Measurements from ENCODE around the gene KBTBD4.

The KBTBD4 gene
- total RNA-seq: 51.4 to 54.7 reads per million in 2 donors

DNA sequence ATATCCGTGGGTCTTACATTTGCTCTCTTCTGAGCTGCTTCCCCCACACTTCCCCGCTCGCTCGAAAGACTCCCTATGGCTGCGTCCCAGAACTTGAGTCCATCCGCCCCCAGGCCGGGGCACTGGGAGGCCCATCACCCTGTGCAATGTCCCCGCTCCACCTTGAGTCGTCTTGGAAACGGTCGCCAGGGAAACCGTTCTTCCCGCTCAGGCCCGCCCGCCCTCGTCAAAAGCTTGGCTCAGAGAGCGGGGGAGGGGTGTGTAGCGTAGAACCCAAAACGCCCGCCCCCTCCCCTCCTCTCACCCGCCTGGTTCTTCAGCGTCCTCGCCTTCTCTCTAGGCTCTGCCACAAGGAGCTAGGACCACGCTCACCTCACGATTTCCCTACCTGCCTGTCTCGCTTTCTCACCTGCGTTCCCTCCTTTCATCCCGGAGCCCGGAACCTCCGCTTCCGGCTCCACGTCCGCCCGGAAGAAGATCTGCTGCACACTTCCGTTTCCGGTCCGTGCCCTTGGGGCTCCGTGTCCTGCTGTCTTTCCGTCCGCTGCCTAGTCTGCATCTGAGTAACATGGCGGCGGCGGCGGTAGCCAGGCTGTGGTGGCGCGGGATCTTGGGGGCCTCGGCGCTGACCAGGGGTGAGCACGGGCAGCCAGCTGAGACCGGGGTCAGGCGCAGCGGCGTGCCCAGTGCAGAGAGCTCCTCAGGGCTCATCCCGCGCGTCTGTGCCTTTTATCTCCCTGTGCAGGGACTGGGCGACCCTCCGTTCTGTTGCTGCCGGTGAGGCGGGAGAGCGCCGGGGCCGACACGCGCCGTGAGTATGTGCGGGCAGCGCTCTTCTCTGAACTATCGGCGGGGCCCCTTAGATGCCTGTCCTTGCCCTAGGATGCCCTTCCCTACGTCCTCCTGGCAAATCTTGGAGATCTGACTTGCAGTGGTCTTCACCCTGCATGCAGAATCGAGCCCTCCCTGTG is at the start of gene KBTBD4, which contains the start of gene NDUFS3:
KBTBD4 (minus strand) TSS at position 447 of the 971 bp plus-strand sequence; CDS start at position 428, 19 bp downstream.
NDUFS3 (plus strand) TSS at position 551 of the 971 bp plus-strand sequence; CDS start at position 569, 18 bp downstream.
- peak; percentile 62 for DNase-seq

DNA sequence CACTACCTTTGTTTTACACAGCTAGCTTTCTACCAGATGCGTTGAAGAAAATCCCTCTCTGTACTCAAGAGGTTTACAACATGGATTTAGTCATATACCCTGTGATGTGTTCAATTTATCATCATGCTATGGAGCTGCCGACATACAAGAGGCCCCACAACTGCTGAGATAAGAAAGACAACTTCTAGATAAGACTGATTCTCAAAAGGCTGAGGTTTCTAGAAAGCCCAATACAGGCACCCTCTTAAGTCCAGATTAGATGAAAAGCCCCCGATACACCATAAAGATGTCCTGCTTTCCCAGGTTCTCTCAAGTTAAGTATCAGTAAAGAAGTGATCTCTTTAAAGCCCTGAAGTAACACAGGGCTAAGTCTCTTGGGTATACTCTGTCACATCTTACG is 49.3 kb upstream of the KBTBD4 start:
- DNase-seq: no peak

DNA sequence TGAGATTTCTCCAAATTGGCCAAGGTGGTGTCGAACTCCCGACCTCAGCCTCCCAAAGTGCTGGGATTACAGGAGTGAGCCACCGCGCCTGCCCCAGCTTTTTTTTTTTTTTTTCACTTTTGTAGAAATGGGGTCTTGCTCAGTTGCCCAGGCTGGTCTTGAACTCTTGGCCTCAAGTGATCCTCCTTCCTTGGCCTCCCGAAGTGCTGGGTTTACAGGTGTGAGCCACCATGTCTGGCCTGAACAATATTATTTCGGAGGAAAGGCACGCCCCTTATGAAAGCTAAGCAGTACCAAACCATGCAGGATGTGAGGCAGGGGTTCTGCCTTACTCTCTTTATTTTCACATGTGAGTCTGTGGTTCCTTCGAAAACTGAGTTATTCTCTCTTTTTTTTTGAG is 47.5 kb upstream of the KBTBD4 start:
- DNase-seq: no peak

DNA sequence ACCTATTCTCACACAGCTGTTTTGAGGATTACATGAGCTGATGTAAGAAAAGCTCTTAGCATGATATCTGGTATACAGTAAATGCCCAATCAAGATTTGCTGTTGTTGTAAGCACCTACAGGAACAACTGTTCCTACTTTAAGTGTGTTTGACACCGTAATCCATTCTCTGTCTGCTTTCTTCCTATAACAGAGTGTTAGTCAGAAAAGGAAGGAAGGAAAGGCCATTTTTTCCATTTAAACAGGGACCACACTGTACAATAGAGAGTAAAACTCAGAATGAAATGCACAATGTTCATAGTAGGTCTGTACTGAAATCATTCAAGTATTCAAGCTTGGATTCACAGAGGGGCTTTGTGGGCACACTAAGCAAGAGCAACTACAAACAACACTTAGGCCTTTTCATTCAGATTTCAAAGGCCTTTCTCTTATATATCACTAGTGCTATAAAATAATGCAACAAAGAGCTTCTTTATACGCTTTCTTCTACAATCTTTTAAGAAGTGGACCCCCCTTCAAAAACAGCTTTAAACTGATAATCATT is 42.1 kb upstream of the KBTBD4 start:
- no peak for DNase-seq

DNA sequence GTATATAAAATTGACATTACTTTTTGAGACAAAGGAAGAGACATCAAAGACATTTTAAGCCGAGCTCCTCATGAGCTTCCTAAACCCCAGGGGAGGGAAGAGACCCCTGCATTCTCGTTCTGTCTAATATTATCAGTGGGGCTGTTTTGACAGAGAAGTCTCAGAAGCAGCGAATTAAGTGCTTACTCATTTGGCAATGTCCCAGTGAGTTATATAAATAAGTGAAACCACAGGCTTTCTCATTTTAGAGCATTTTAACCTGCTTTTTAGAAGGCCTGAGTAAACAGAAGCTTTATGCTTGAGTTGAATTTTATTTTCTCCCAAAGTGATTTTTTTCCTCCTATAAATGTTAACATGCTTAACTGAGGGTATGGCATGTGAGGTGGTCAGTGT is 38.6 kb upstream of the KBTBD4 start:
- no peak for DNase-seq

DNA sequence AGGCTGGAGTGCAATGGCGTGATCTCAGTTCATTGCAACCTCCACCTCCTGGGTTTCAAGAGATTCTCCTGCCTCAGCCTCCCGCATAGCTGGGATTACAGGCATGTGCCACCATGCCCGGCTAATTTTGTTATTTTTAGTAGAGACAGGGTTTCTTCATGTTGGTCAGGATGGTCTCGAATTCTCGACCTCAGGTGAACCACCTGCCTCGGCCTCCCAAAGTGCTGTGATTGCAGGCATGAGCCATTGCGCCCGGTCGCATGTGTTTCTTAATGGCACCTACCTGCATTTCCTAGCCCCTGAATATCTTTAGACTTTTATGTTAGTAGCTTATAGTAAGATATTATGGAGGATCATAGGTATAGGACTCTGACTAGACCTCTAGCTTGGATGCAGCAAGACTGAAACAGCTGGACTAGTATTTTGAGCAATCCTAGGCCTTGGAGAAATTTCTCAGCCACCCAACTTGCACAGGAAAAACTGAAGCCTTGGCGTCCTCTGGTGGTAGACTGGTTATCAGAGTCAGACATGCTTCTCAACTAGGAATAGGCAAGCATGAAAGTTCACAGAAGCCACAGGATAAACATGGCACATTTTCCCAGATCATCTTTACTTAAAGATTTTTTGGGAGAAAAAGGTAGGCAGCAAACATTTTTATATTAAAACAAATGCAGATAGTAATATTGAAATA is 38.1 kb upstream of the KBTBD4 start:
- DNase-seq: no peak

DNA sequence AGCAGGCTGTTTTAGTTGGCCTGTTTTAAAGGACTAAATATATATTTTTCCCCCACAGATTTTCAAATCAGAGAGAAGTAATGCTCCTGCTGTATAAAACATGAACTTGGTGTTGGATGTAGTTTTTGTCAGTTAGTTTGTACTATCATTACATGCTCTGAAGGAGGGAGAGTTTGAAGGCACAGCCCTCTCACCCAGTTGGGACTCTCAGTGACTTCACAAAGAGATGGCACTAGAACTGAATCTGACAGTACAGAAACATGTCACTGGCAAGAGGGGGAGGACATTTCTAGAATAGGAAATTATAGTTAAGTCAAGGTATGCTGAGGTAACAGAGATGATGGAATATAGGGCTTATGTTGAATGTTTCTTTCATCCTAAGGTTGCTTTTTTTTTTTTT is 36.5 kb upstream of the KBTBD4 start:
- DNase-seq: no peak

DNA sequence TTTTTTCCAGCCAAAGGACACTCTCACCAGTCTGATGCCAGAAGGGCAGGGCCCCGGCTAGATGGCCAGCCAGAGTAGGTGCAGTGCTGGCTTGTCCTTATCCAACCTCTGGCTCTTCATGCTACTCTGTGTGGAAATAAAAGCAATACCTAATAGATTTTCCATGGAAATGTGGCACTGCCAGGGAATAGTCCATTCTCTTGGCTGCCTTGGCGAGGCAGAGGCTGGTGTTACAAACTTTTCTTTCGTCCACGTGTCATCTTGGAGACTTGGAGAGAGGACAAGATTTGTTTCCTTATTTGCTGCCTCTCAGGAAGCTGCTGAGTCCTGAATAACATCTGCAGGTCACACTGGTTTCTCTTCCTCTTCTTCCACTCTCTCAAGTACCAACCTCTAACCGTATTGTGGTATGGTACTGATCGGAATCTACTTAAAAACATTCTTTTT is 32.6 kb upstream of the KBTBD4 start:
- DNase-seq: no peak

DNA sequence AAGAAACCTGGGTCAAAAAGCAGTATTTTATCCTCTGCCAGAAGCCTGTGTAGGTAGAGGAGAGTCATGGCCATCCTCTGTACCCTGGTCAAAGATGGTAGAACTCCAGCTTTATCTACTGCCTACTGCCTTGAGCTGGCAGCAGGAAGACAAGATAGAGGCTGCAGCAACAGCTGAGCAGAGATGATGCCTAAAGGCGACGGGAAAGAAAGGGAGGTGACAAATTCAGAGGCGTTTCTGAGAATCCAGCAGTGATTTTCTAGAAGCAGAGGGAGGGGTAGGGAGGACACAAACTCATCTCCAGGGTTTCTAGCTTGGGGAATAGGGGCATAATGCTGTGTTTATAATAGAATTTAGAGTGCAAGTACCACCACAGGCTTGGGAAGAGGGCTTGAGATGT is 30.9 kb upstream of the KBTBD4 start:
- DNase-seq: no peak

DNA sequence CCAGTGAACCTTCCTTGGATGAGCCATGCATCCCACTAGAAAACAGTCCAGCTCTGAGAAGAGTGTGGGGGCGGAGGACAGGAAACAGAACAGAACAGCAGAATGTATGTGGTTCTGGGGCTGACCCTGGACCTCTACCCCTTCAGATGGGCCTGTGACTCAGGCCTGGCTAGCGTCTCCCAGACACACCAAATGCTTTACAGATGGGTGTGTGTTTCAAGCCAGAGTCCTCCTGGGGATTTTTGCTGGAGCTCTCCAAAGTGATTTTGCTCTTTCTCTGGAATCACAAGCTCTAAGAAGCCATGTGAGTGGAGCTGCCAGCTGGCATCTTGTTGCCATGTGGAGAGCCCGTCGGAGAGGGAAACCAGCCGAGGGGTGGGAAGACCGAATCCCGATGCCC is 28.6 kb upstream of the KBTBD4 start:
- DNase-seq: no peak

DNA sequence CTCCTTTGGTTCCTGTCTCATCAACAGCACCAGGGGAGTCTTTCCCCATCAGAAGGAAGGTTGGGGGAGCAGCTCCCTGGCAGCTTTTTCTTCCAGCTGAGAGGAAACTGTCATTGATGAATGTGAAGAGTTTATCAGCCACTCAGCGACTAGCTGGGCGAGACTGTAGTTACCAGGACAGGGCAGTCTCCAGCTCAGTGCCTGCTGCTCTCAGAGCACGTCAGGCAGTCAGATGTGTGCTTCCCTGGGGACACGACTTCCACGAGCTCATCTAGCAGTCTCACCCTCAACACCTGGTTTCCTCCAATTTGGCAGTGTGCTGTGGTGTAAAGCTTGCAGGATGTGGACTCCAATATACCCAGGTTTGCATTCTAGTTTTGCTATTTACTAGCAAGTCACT is 28.0 kb upstream of the KBTBD4 start:
- no peak for DNase-seq

DNA sequence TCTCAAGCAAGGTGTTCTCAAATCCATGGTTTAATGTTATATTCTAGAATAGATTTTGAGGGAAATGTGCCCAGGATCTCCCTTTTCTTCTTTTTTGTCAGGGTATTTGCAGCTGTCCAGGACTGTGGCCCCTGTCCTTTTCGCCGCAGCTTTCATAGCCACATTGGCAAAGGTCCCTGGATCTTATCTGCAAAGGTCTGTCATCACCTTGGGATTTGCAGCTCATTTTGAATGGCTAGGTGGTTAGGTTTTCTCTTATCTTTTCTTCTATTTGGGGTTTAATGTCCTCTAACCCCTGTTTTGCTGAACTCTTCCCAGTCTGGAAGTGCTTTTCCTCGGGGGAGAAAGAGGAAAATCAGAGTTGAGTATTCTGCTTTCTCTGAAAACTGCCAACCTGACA is 27.2 kb upstream of the KBTBD4 start:
- DNase-seq: no peak

DNA sequence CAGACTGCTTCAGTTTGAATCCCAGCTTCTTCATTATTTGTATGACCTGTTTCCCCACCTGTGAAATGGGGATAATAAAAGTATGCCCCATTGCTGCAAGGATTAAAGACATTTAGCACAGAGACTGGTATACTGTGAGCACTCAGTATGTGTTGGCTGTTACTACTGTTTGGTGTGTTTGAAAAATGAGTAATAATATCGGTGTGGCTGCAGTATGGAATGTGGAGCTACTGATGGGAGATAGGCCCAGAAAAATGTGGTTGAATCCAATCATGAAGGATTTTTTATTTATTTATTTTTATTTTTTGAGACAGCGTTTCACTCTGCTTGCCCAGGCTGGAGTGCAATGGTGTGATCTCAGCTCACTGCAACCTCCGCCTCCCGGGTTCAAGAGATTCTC is 24.5 kb upstream of the KBTBD4 start:
- DNase-seq: no peak

DNA sequence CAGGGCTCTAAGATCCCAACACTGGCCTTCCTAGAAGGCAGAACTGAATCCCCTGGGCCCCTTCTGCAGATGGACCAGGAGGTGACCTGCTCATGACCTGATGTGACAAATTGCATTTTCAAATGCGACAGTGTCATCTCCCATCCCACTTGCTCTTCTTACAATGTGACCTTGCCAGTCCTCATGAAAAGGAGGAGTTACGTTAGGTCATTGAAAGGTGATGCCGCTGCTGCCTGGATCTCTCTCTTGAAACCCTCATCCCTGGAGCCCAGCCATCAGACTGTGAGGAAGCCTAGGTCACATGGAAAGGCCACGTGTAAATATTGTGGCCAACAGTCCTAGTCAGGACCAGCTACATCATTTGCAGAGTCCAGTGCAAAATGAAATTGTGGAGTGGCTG is 21.1 kb upstream of the KBTBD4 start:
- no peak for DNase-seq

DNA sequence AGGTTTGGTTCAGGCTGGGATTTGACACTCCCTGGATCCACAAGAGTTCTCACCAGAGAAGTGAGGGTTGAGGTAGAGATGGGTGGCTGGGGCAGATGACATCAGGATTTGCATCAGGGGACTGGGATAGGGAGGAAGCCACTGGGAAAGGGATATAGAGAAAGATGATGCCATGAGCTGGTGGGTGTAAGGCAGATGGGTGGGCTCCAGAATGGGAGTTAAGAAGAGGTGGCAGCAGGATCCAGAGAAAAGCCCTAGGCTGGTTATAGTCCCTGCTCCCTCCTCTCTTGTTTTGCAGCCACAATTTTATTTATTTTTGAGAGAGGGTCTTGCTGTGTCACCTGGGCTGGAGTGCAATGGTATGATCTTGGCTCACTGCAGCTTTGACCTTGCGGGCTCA is 17.2 kb upstream of the KBTBD4 start:
- no peak for DNase-seq

DNA sequence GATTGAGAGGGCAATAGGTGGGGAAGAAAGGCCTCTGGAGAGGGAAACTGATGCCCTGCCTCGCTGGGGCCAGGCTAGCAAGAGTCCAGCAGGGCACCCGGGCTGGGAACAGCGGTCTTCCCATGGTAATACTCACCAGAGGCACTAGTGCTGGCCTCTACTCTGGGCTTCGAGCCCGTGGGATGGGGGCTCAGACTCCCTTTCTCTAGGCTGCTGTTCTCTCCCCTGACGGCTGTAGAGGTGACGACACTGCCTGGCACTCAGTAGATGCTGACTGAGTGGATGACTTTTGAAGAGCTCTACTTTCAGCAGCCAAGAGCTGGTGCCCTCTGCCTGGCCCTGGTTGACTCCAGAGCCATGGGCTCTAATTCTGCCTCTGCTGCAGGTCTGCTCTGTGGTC is 16.3 kb upstream of the KBTBD4 start:
- no peak for DNase-seq

DNA sequence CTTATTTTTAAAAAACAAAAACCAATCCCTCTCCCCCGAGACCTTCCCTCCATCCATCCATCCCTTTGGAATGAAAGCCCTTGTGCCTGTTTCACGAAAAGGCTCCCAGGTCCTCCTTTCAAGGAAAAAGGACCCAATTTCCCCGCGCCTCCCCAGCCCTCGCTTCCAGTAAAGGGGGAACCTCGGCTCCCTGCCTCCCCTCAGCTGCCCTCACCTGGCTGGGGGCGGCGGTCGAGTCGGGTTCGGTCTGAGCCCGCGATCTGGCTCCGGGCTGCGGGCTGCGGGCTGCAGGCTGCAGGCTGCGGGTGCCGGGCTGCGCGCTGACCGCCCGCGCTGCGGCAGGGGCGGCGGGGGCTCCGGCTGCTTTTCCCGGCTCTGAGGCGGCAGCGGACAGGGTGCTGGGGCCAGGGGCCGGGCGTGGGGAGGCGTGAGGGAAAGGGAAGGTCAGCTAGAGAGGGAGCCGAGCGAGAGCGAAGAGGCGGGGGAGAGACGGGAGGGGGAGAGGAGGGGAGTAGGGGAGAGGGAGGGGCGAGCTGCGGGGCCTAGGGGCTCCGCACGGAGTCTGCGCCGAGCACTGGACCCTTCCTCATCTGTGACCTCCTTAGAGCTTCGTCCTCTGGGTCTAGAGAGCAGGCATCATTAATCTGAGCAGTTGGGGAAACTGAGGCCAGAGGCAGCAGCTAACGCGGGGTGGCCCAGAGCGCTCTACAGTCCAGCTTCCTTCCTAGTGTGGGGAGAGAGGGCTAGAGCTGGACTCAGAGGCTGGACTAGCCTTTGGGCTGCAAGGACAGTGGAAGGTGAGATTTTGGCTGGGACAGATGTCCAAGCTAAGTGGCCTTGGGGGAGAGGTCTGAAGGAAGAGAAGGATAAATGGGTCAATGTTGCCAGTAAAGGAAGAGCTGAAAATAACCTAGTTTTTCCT is 15.4 kb upstream of the KBTBD4 start, which contains the start of gene C1QTNF4:
C1QTNF4 (minus strand) TSS at position 478 of the 922 bp plus-strand sequence. CDS start 3,601 bp downstream, outside the sequence.
- no peak for DNase-seq

DNA sequence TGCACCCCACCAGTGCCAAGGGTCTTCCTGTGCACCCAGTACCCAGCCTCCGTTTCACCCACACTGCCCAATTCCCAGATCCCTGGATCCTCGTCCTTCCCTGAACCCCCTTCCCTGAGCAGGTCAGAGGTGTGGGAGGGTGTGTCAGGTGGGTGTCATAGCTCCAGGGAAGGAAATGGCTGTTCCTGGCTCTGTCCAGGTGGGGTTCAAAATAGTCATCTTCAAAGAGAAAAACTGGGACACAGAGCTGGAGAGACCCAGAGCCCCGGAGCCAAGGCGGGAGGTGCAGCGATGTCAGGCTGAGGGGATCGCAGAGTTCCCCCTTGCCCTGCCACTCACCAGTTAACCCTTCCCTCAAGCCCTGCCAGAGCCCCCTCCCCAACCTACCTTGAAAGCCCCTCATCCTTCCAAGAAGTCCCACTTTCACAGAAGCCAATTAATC is 14.7 kb upstream of the KBTBD4 start:
- DNase-seq: no peak

DNA sequence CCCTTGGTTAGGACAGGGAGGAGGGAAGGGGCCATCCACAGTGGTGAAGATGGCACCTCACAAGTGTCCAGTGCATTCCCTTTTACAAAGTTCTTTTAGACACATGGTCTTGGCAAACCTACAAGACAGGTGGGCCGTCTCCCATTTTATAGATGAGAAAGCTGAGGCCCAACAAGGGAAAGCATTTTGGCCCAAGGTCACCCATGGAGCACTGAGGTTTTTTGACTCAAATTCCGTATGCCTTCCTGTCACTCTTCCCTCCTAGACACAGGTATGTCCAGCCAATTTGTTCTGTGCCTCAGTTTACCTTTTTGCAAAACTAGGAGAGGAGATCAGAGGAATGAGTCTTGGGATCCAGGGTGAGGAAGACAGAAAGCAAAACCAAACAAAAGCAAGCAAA is 14.2 kb upstream of the KBTBD4 start:
- no peak for DNase-seq

DNA sequence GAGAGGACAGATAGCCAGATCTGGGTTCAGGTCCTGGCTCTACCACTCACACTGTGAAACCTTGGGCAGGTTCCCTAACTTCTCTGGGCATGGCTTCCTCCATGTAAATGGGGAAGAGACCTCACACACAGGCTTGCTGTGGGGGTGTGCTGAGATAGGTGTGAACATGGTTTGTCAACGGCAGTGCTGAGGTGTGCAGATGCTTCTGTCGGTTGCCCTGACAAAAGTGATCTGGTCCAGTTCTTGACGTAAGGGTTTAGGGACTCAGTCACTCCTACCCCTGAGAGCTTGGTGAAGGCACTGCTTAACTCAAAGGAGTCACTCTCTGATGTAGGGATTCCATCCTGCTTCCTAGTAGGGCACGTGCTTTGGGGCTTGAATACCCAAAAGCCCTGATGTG is 13.5 kb upstream of the KBTBD4 start:
- no peak for DNase-seq

DNA sequence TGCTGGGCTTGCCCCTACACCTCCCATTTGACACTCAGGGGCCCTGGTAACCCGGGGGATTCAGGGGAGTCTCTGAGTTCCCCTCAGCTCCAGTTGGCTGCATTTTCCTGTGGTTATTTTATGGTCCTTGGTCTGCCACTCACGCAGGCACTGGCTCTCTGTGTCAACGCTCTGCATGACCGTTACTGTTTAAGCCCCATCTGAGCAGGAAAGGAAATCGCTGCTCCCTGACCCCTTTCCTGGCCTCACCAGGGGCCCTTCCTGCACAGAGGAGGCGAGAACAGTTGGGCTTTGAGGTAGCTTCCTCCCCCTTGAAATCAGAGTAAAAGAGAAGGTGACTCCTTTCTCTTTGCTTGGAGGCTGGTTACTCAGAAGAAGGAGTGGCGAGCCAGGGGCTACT is 13.0 kb upstream of the KBTBD4 start:
- DNase-seq: no peak
